ENCODE measurements around the gene B3GALT6. TPM values are rescaled to one million over a fixed set of nuclear protein-coding genes. Genes with fewer than 3 reads are reported as not detected.
A peak's percentile ranks its signal among the peaks of the same experiment; 100 is the strongest.

The B3GALT6 gene
- total RNA-seq, 1 donor, result 24.7 TPM

- no peak for TF ChIP-seq CTCF (IDR thresholded peaks at IDR 0.05; ENCODE audit: insufficient read depth, low read length)
- no peak overlapping the region for H3K4me3 ChIP-seq (ENCODE audit: low read depth, low read length)
- peak; percentile 49 for DNase-seq (ENCODE audit: low read depth)
These were observed 22.6 kb downstream of the B3GALT6 start for GRCh38 chr1:1254667-1254998.

GRCh38 chr1:1255078-1255477, 23.0 kb downstream of the B3GALT6 start:
- DNase-seq (ENCODE audit: low read depth), result no peak
- TF ChIP-seq CTCF (IDR thresholded peaks at IDR 0.05; ENCODE audit: insufficient read depth, low read length), result no peak
- H3K4me3 ChIP-seq (ENCODE audit: low read depth, low read length), result no peak overlapping the region

GRCh38 chr1:1255611-1256010, 23.6 kb downstream of the B3GALT6 start:
- no peak for DNase-seq (ENCODE audit: low read depth)
- H3K4me3 ChIP-seq (ENCODE audit: low read depth, low read length), result no peak overlapping the region
- no peak for TF ChIP-seq CTCF (IDR thresholded peaks at IDR 0.05; ENCODE audit: insufficient read depth, low read length)

- H3K4me3 ChIP-seq (ENCODE audit: low read depth, low read length), result no peak overlapping the region
- no peak for TF ChIP-seq CTCF (IDR thresholded peaks at IDR 0.05; ENCODE audit: insufficient read depth, low read length)
- DNase-seq (ENCODE audit: low read depth), result no peak
These were observed 25.2 kb downstream of the B3GALT6 start for GRCh38 chr1:1256956-1257871.

- TF ChIP-seq CTCF (IDR thresholded peaks at IDR 0.05; ENCODE audit: insufficient read depth, low read length), result no peak
These were observed 27.1 kb downstream of the B3GALT6 start for GRCh38 chr1:1259119-1259488.

GRCh38 chr1:1259540-1259939, 27.5 kb downstream of the B3GALT6 start:
- DNase-seq (ENCODE audit: low read depth), result no peak
- TF ChIP-seq CTCF (IDR thresholded peaks at IDR 0.05; ENCODE audit: insufficient read depth, low read length), result no peak
- no peak overlapping the region for H3K4me3 ChIP-seq (ENCODE audit: low read depth, low read length)

More at GRCh38 chr1:1259119-1259488, 27.1 kb downstream of the B3GALT6 start:
- no peak overlapping the region for H3K4me3 ChIP-seq (ENCODE audit: low read depth, low read length)
- no peak for DNase-seq (ENCODE audit: low read depth)

Data from fibroblast of the aortic adventitia (primary cell).